ENCODE data around the gene PRPF31. TPM values are rescaled to one million over a fixed set of nuclear protein-coding genes. Genes with fewer than 3 reads are reported as not detected.

Gene PRPF31
- total RNA-seq, 4 donors from 2014 or later = 51.6 to 67.1 (median 53.8) TPM

GRCh38 chr19:54162884-54163283, 47.3 kb downstream of the PRPF31 start:
- peak overlapping the region in 3 of 4 donors; percentile 75 to 97 (median 89) for H3K27ac ChIP-seq

GRCh38 chr19:54164369-54165068, 49.0 kb downstream of the PRPF31 start:
- Histone ChIP-seq H3K4me1 (peaks cover 0 to 47% (median 31%) of the 10 kb centered on the region in 3 donors), H3K9me3 (no peaks in the 10 kb centered on the region), H3K36me3 (no peaks in the 10 kb centered on the region), H3K27ac (no peak overlapping the region), H3K27me3 (peaks cover 42% of the 10 kb centered on the region), H3K4me3 (no peak overlapping the region)
- WGBS, 2 donors (ENCODE audit: low coverage in 1 of 2) = 16% methylated on average over 12 of the region's 37 CpGs; no CpG with 5 or more reads in 1 of the 2 donors
- no peak for ATAC-seq
- TF ChIP-seq EP300 (IDR thresholded peaks at IDR 0.05) (no peak), POLR2AphosphoS5 (IDR thresholded peaks at IDR 0.05) (no peak), CTCF (IDR thresholded peaks at IDR 0.05) (no peak), POLR2A (IDR thresholded peaks at IDR 0.05) (no peak)

More at GRCh38 chr19:54162884-54163283, 47.3 kb downstream of the PRPF31 start:
- TF ChIP-seq POLR2A (IDR thresholded peaks at IDR 0.05) (no peak), EP300 (IDR thresholded peaks at IDR 0.05) (no peak), CTCF (IDR thresholded peaks at IDR 0.05) (no peak), POLR2AphosphoS5 (IDR thresholded peaks at IDR 0.05) (no peak)
- H3K36me3 ChIP-seq = peaks cover 0 to 4% of the 10 kb centered on the region in 2 donors
- peaks cover 0 to 54% (median 40%) of the 10 kb centered on the region in 3 donors for H3K4me1 ChIP-seq
- peaks cover 37% of the 10 kb centered on the region for H3K27me3 ChIP-seq
- WGBS, 2 donors (ENCODE audit: low coverage in 1 of 2) = 55 to 61% methylated on average over 3 to 11 of the region's 14 CpGs
- peak overlapping the region in 1 of 2 donors; percentile 50 for H3K4me3 ChIP-seq
- ATAC-seq = no peak
- H3K9me3 ChIP-seq = no peaks in the 10 kb centered on the region

GRCh38 chr19:54165222-54165621, 49.7 kb downstream of the PRPF31 start:
- WGBS, 2 donors (ENCODE audit: low coverage in 1 of 2) = 91% methylated on average over 8 of the region's 25 CpGs; no CpG with 5 or more reads in 1 of the 2 donors
- Histone ChIP-seq H3K9me3 (no peaks in the 10 kb centered on the region), H3K4me3 (no peak overlapping the region), H3K4me1 (peaks cover 0 to 45% (median 29%) of the 10 kb centered on the region in 3 donors), H3K36me3 (no peaks in the 10 kb centered on the region), H3K27ac (no peak overlapping the region), H3K27me3 (peaks cover 42% of the 10 kb centered on the region)
- ATAC-seq = no peak
- no peak for TF ChIP-seq POLR2AphosphoS5 (IDR thresholded peaks at IDR 0.05)
- no peak for TF ChIP-seq EP300 (IDR thresholded peaks at IDR 0.05)
- TF ChIP-seq CTCF (IDR thresholded peaks at IDR 0.05) = no peak
- TF ChIP-seq POLR2A (IDR thresholded peaks at IDR 0.05) = no peak

GRCh38 chr19:54168174-54168917, 52.8 kb downstream of the PRPF31 start:
- 0% methylated on average over 11 of the region's 25 CpGs; no CpG with 5 or more reads in 1 of the 2 donors for WGBS, 2 donors (ENCODE audit: low coverage in 1 of 2)
- H3K9me3 ChIP-seq = no peaks in the 10 kb centered on the region
- no peak overlapping the region for H3K27ac ChIP-seq
- ATAC-seq = peak; percentile 87
- TF ChIP-seq POLR2AphosphoS5 (IDR thresholded peaks at IDR 0.05) (no peak), EP300 (IDR thresholded peaks at IDR 0.05) (no peak), CTCF (IDR thresholded peaks at IDR 0.05) (peak in 3 of 4 experiments; percentile 79 to 86 (median 81)), POLR2A (IDR thresholded peaks at IDR 0.05) (no peak)
- no peak overlapping the region for H3K4me3 ChIP-seq
- peaks cover 59% of the 10 kb centered on the region for H3K27me3 ChIP-seq
- no peaks in the 10 kb centered on the region for H3K36me3 ChIP-seq
- peaks cover 0 to 20% (median 7%) of the 10 kb centered on the region in 3 donors for H3K4me1 ChIP-seq
